Breast epithelium (tissue), 4 donors: ENCODE measurements around the gene ATP9B. TPM values are rescaled to one million over a fixed set of nuclear protein-coding genes. Genes with fewer than 3 reads are reported as not detected.
A peak's percentile ranks its signal among the peaks of the same experiment; 100 is the strongest.

Source experiments
- DNase-seq, 2 donors: peaks; one replicate each; pipeline ENCODE4 v3.0.0-alpha.2; 2019; ENCODE audit warnings: low spot score in 2 of 2
- H3K27ac ChIP-seq, 2 donors: fragments of 200-600 bp; sonication (generic) in 1 of 2; one replicate each; pipeline ENCODE4 v1.5.1; 2016 to 2019; ENCODE audit warnings: mild to moderate bottlenecking in 1 of 2
- H3K27me3 ChIP-seq, 2 donors: fragments of 200-600 bp; sonication (generic) in 1 of 2; one replicate each; pipeline versions ENCODE4 v1.5.1 to v1.6.0; 2017 to 2019; ENCODE audit warnings: control low read depth in 1 of 2, mild to moderate bottlenecking in 1 of 2
- H3K36me3 ChIP-seq: fragments of 200-600 bp; one replicate; pipeline ENCODE4 v1.5.1; 2019
- H3K4me1 ChIP-seq, 2 donors: fragments of 200-600 bp; sonication (generic); one replicate each; pipeline ENCODE4 v1.5.1; 2016 to 2019; ENCODE audit warnings: control low read depth in 1 of 2
- H3K4me3 ChIP-seq, 3 donors: fragments of 200-600 bp; sonication (generic); 1 replicate in 2 of 3; 2 replicates in 1 of 3; pipeline ENCODE4 v1.5.1; 2016 to 2019; ENCODE audit warnings: mild to moderate bottlenecking in 3 of 3, moderate library complexity in 2 of 3
- H3K9me3 ChIP-seq, 2 donors: fragments of 200-600 bp; sonication (generic) in 1 of 2; one replicate each; pipeline ENCODE4 v1.5.1; 2016 to 2019; ENCODE audit warnings: control low read depth in 1 of 2
- POLR2A ChIP-seq: fragments of 450-650 bp; IDR thresholded peaks from one replicate; pipeline ENCODE4 v1.6.1; 2016; ENCODE audit warnings: antibody characterized with exemption, mild to moderate bottlenecking, moderate library complexity
- POLR2AphosphoS5 ChIP-seq, 3 donors: sonication (generic); formaldehyde crosslinking; IDR thresholded peaks; one replicate each; pipeline ENCODE4 v1.6.1; 2017; ENCODE audit warnings: antibody characterized with exemption in 3 of 3
- intact Hi-C: fragments of 100-400 bp; cut with DNase I; formaldehyde crosslinking; loops from one replicate; pipeline ENCODE4 v1.15.1; 2023; ENCODE audit warnings: low total_unique reads
- total RNA-seq, 3 donors: library from RNA; depleted of rRNA; stranded (reverse); fragments of >200 nt; gene quantifications; one replicate each; pipeline ENCODE4 v1.1.0, GENCODE V29; 2016
- TF ChIP-seq, protein P1 (sequence below), 3 donors: fragments of 450-650 bp; IDR thresholded peaks; one replicate each; pipeline ENCODE4 v1.5.1; 2016 to 2017; ENCODE audit warnings: antibody characterized with exemption in 3 of 3, mild to moderate bottlenecking in 3 of 3, moderate library complexity in 3 of 3

Gene ATP9B
- total RNA-seq, 3 donors from 2014 or later = 42.1 to 55.9 (median 54.4) TPM

DNA sequence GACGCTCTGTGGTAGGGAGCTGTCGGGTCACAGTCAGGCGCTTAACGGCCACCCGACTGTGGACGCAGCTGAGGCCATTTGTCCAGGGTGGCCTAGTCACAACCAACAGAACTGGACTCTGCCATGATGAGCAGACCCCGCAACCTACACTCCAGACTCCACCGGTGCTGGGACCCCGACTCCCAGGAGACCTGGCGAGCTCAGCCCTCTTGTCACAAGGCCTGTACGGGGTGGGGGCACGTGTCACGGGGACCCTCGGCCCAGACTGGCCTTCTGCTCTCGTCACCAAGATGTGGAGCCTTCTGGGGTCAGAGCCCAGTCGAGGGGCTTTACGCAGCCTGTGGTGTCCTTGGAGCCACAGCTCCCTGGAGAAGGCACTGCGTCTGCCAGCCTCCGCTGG is 349.0 kb downstream of the ATP9B start:
- Histone ChIP-seq H3K4me1 (no peaks in the 10 kb centered on the region), H3K9me3 (no peaks in the 10 kb centered on the region), H3K27me3 (no peaks in the 10 kb centered on the region), H3K27ac (no peak overlapping the region), H3K4me3 (no peak overlapping the region), H3K36me3 (no peaks in the 10 kb centered on the region)
- TF ChIP-seq, protein P1, sequence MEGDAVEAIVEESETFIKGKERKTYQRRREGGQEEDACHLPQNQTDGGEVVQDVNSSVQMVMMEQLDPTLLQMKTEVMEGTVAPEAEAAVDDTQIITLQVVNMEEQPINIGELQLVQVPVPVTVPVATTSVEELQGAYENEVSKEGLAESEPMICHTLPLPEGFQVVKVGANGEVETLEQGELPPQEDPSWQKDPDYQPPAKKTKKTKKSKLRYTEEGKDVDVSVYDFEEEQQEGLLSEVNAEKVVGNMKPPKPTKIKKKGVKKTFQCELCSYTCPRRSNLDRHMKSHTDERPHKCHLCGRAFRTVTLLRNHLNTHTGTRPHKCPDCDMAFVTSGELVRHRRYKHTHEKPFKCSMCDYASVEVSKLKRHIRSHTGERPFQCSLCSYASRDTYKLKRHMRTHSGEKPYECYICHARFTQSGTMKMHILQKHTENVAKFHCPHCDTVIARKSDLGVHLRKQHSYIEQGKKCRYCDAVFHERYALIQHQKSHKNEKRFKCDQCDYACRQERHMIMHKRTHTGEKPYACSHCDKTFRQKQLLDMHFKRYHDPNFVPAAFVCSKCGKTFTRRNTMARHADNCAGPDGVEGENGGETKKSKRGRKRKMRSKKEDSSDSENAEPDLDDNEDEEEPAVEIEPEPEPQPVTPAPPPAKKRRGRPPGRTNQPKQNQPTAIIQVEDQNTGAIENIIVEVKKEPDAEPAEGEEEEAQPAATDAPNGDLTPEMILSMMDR (IDR thresholded peaks at IDR 0.05) = no peak
- TF ChIP-seq POLR2A (no peak), POLR2AphosphoS5 (IDR thresholded peaks at IDR 0.05) (no peak)
- intact Hi-C loops = no loop called here
- DNase-seq = no peak

DNA sequence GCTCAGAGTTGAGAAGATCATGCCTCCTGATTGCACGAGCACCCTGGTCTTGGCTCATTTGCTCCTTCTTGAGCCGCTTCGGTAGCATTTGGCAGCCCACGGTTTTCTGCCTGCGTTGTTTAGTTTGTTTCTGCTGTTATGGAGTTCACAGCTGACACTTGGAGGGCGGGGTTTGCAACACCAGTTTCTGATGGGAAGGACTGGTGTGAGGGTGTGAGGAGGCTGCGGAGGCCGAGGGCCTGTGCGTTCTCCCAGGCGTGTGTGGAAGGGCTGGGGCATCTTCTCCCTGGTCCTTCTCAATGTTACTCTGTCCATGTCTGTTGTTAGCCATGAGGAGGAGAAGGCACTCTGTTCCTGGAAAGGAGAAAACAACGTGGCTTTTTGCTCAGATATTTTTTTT is 349.4 kb downstream of the ATP9B start:
- H3K4me3 ChIP-seq = no peak overlapping the region
- intact Hi-C loops = no loop called here
- H3K4me1 ChIP-seq = no peaks in the 10 kb centered on the region
- no peaks in the 10 kb centered on the region for H3K36me3 ChIP-seq
- H3K27ac ChIP-seq = no peak overlapping the region
- H3K27me3 ChIP-seq = no peaks in the 10 kb centered on the region
- H3K9me3 ChIP-seq = no peaks in the 10 kb centered on the region
- TF ChIP-seq, protein P1 (IDR thresholded peaks at IDR 0.05) = no peak
- TF ChIP-seq POLR2A (no peak), POLR2AphosphoS5 (IDR thresholded peaks at IDR 0.05) (no peak)
- no peak for DNase-seq

DNA sequence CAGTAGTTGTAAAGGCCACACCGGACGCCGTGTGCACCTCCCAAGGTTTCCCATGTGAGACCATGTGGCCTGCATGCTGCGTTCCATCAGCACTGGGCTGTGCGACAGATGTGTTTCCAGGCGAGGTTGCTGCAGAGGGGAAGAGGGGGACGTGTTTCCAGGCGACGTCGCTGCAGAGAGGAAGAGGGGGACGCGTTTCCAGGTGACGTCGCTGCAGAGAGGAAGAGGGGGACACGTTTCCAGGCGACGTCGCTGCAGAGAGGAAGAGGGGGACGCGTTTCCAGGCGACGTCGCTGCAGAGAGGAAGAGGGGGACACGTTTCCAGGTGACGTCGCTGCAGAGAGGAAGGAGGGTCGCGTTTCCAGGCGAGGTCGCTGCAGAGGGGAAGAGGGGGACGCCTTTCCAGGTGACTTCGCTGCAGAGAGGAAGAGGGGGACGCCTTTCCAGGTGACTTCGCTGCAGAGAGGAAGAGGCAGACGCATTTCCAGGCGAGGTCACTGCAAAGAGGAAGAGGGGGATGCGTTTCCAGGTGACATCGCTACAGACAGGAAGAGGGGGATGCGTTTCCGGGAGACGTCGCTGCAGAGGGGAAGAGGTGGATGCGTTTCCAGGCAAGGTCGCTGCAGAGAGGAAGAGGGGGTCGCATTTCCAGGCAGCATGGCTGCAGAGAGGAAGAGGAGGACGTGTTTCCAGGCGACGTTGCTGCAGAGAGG is 351.0 kb downstream of the ATP9B start:
- Histone ChIP-seq H3K9me3 (no peaks in the 10 kb centered on the region), H3K4me3 (no peak overlapping the region), H3K27me3 (no peaks in the 10 kb centered on the region), H3K36me3 (no peaks in the 10 kb centered on the region), H3K4me1 (no peaks in the 10 kb centered on the region), H3K27ac (no peak overlapping the region)
- intact Hi-C loops = no loop called here
- no peak for DNase-seq
- TF ChIP-seq POLR2AphosphoS5 (IDR thresholded peaks at IDR 0.05) (no peak), POLR2A (no peak)
- TF ChIP-seq, protein P1 (IDR thresholded peaks at IDR 0.05) = no peak

DNA sequence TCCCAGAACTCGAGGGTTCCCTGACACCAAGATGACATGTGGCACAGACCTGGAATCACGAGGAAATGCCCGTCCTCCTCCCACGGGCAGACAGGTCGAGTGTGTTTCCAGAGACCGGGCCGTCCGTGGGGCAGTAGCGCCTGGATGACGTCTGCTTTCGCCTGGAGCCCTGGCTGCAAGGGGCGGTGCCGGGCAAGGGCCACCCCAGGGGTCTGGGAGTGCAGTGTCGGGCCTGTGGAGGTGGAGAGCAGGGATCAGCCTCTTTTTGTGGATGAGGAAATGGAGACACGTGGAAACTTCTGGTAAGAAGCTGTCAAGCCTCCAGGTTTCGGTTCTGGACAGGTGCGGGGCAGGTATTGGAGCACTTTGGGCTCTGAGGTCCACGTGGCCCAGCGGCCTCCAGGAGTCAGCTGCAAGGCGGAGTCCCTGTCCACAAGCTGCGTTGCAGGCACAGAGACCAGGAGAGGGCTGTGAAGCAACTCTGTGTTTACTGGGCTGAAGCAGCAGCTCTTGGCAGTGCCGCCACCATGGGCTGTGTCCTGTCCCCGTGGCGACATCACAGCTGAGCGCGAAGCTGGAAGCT is 352.2 kb downstream of the ATP9B start:
- H3K9me3 ChIP-seq = no peaks in the 10 kb centered on the region
- H3K27ac ChIP-seq = no peak overlapping the region
- TF ChIP-seq POLR2A = no peak
- no peaks in the 10 kb centered on the region for H3K36me3 ChIP-seq
- no peaks in the 10 kb centered on the region for H3K27me3 ChIP-seq
- H3K4me1 ChIP-seq = no peaks in the 10 kb centered on the region
- intact Hi-C loops = no loop called here
- no peak overlapping the region for H3K4me3 ChIP-seq
- DNase-seq = no peak

DNA sequence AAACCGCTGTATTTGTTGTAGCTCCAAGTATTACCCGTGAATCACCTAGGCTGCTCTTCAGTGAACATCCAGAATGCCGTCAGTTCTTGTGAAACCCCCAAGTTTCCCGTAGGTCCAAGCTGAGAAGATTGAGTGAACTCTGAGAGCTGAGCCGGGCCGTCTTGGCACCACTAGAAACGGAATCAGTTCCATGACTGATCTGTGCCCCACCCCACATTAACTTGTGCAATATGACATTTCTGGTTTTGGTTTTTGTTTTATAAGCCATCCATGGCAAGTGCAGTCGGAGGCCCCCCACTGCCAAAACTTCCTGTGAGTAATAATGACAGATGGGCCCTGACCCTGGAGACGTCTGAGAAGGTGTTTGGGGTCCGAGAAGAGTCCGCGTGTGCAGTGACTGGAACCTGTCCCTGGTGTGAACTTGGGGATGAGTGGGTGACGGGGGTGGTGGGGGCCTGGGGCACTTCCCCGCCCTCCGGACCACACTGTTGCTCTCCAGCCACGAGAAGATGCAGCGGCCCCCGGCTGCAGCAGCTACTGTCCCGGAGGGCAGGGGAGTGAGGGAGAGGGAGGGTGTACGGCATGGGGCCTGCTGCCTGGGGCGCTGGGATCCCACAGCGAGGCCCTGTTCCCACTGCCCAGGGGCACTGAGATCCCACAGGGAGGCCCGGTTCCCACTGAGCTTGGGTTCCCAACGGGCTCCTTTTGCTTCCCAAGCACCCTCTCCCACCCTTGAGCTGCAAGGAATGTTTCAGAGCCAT is 353.0 kb downstream of the ATP9B start:
- DNase-seq = no peak
- Histone ChIP-seq H3K9me3 (no peaks in the 10 kb centered on the region), H3K27me3 (no peaks in the 10 kb centered on the region), H3K4me3 (no peak overlapping the region), H3K4me1 (no peaks in the 10 kb centered on the region), H3K27ac (peak overlapping the region in 1 of 2 donors; percentile 7), H3K36me3 (no peaks in the 10 kb centered on the region)
- TF ChIP-seq, protein P1 (IDR thresholded peaks at IDR 0.05) = no peak
- no peak for TF ChIP-seq POLR2A
- peak in 1 of 3 donors; percentile 29 for TF ChIP-seq POLR2AphosphoS5 (IDR thresholded peaks at IDR 0.05)
- intact Hi-C loops = no loop called here
